Dedifferentiated amniotic fluid mesenchymal stem cell (primary cell): ENCODE results near the gene KCNIP4.
"Not testable (repeated sequence)": the region's sequence is repeated elsewhere in the genome, so short reads cannot be mapped to it uniquely, and the experiment has no call there.

Source experiments
- DNase-seq: peaks from one replicate; pipeline ENCODE4 v3.0.0-alpha.2; 2016; ENCODE audit errors: extremely low spot score

The KCNIP4 gene

DNA sequence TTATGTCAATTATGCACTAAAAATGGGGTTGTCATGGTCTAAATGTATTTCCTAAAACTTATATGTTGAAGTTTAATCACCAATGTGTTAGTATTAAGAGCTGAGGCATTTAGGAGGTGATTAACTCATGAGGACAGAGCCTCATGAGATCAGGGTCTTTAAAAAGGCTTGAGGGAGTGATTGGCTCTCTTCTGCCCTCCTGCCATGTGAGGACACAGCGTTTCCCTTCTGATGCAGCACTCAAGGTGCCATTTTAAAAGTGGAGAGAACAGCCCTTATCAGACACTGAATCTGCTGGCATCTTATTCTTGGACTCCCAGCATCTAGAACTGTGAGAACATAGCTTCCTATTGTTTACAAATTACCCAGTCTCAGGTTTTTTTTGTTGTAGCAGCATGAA, 581.7 kb downstream of the KCNIP4 start:
- DNase-seq, result no peak

DNA sequence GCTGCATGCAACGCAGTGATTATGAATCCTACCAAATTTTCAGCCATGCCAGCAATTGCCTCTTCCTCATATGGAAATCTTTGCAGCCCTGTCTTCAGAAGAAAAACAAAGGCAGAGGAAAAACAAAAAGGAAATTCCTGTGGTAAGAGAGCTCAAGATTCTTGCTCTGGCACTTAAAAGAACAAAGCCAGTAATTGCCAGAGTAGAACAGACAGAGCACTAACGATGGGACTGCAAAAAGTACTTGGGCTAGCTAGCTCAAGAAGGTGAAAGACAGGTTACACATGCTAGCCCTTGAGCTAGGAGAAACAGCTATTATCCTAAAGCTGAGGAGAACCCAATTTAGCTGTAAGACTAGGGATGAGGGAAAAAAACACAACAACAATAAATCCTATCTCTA, 582.3 kb downstream of the KCNIP4 start:
- no peak for DNase-seq

- DNase-seq, result no peak
Observed at GRCh38 chr4:21363701-21364100, 584.9 kb downstream of the KCNIP4 start.

- DNase-seq, result not testable (repeated sequence)
Observed at GRCh38 chr4:21352354-21352753, 596.2 kb downstream of the KCNIP4 start.

DNA sequence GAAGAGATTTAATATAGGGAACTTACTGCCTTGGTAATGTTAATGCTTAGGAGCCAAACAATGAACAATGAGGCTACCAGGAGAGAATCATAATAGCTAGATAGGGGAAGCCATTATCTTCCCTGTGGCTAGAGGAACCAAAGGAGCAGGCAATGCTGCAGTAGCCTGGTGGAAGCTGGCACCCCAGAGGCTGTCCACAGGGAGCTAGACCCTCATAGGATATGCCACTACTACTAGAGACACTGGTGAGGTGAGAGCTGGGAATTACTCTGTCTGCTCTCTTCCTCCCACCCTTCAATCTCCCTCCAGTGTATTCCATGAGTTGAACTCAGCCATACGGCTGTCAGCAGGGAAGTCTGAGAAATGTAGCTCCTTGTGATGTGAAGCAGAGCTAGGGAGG, 601.4 kb downstream of the KCNIP4 start:
- no peak for DNase-seq

- no peak for DNase-seq
Observed at GRCh38 chr4:21327976-21328700, 620.4 kb downstream of the KCNIP4 start.

GRCh38 chr4:21320034-21320433, 628.5 kb downstream of the KCNIP4 start:
- no peak for DNase-seq

- no peak for DNase-seq
Observed at GRCh38 chr4:21307709-21308108, 640.9 kb downstream of the KCNIP4 start.

GRCh38 chr4:21304540-21304887, 644.1 kb downstream of the KCNIP4 start:
- no peak for DNase-seq

DNA sequence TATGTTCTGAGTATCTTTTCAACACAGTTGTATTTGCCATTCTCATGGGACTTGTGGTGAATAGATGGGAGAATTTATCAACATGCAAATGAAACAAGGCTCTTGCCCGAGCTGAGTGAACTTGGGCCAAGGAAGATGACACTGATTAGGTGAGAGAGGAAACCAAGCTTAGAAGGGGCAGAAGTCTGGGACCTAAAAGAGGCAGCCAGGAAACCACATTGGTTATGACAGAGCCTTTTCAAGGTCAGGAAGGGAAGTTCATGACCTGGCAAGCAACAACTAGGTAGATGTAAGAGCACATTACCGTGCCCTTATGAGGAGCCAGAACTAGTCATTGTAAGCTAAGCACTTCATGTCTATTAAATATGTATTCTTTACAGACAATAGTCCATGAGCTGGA, 658.0 kb downstream of the KCNIP4 start:
- DNase-seq, result no peak

GRCh38 chr4:21276046-21276445, 672.5 kb downstream of the KCNIP4 start:
- no peak for DNase-seq

DNA sequence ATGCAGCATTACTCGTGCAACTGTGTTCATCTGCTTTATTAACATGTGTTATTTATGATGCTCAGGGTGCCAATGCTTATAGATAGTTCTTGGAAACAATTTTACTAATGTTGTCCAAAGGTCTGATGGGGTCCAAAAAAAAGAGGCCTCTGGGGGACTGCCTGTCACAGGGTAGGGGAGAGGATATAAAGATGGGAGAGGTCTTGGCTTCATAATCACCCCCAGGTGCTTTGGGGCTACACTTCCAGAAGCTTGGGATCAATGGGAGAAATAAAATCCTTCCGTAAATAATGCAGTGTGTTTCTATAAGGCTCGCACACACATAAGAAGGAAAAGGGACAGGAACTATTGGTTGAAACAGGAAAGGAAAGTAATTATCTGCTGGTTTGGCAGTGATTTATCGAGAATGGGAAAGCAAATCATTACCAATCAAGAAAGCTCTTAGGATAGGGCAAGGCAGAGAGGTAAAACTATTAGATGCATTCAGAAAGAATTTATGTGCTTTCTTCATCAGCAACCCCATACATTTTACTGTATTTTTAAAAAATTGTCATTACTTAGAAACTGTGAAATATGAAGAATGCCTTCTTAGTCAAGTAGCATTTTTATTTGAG, 677.0 kb downstream of the KCNIP4 start:
- no peak for DNase-seq

DNA sequence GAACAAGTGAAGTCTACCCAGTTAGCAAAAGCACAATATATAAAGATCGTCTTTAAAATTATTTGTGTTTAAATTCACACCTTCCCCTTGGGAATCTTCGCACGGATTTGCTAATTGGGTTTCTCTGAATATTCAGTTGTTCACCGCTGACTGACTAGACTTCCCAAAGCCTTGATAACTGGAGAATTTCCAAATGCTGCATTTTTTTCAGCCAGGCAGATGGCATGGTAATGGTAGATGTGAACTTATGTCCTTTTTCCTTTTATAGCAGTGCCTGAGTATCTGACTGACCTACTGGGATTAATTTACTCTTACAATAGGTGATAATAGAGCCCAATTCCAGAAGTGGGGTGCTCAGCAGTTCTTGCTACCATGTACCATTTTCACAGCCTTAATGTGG, 700.2 kb downstream of the KCNIP4 start:
- no peak for DNase-seq

- no peak for DNase-seq
Observed at GRCh38 chr4:21242163-21242562, 706.4 kb downstream of the KCNIP4 start.

DNA sequence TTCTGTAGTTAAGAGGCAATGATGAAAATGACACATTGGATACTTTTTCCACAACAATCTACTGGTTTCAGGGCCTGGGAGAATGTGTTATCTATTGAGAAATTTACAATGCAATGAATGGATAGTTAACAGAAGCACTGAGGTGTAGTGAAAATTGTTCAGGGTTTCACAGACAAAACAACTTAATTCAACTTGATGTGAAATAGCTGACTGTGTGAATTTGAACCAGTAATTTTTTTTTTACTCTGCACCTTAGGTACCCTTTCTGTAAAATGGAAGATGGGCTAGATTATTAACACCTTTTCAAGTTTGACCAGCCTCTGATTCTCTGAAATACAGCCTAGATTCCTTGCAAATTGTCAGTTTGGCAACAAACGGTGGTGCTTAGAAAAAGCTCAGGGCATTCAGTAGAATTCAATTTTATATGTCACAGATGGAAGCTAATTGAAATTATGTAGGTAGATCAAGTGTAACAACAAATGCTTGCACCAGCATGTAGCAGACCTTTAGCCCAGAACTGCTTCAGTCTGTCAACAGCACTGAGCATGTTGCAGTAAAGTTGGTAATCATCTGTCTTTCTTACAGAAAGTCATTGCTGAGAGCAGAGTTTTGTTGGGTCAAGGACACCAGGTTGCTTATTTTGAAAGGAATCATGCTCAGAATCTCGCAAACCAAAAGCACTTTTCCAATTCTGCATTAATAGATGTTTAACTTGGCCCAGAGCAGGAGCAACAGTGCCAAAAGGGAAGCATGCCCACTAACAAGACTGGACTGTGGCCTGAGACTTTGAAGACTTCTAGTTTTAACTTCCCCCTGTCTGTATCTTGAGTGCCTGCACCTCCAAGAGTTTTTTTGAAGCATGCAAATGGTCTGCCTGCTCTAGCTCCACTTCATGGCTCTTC, 721.7 kb downstream of the KCNIP4 start:
- DNase-seq, result no peak

GRCh38 chr4:21211846-21212245, 736.7 kb downstream of the KCNIP4 start:
- DNase-seq, result no peak

DNA sequence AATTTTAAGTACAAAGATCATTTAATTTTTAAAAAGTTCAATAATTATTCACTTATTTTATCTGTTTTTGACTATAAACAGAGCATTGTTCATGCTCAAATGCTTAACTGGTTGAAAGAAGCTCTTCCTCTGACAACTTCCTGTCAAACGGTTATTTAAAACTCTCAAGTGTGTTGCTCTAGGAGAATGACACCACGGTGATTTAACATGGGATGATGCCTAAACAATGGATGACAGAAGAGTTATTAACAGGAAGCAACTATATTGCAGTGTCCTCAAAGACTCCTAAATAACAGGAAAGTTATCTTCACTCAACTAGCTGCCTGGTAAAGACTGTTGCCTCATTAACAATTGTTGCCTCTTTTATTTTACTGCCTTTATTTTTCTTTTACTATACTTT, 738.7 kb downstream of the KCNIP4 start:
- DNase-seq, result no peak

DNA sequence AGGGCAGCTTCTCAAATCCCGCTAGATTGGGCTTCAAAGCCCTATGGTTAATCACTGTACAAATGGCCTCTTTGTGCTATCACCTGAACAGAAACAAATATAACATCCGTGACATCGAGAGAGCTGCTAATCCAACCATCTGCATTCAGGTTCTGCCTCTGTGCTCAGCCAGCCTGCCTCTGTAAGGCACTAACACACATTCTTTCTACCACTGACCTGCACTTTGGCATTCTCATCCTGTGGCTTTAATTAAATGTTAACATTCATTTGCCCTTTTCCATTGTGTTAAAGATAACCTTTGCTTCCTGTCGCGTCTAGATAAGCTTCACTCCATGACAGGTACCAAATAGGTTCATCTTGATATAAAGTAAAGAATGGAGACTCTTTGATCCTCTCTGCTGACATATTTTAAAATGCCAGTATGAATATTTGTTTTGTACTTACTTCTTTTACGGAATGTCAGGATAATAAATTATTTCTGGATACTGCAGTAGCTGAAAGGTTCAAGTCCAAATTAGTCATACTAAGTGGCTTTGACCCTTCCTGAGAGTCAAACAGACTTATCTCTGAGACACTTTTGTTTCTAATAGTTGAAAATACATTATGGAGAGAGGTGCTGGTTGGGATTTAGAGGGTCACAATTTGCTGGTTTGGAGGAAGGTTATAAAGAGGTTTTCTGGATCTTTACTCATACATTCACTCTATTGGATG, 742.6 kb downstream of the KCNIP4 start:
- no peak for DNase-seq

- DNase-seq, result no peak
Observed at GRCh38 chr4:21203416-21203815, 745.2 kb downstream of the KCNIP4 start.

DNA sequence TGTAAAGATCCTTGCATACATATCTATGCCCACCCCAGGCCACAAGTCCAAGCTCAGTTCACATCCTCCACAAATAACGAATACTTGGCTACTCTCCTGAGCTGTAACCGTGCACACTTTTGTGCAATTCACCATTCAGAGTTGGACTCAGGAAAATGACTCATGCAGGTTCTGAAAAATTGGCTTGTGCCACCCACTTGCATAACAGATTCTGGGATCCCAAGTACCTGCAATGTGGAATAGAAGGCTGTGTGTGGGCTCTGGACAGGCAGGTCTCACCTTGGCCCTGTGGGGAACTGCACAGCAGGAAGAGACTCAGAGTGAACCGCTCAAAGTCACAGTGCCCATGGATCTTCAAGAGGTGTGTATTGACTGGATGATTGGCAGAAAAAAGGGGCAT, 745.6 kb downstream of the KCNIP4 start:
- no peak for DNase-seq

DNA sequence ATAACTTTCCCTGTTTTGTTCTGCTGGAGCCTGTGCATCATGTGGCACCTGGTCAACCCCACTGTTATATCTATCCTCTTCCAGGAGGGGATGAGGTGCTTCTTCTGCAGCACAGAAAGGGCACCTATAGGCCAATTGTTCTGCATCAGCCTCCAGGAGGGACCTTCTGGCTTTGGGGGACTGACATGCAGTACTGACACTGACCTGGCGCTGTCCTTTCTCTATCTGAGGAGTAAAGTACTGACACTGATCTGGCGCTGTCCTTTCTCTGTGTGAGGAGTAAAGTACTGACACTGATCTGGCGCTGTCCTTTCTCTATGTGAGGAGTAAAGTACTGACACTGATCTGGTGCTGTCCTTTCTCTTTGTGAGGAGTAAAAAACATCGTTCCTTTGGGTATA, 749.9 kb downstream of the KCNIP4 start:
- DNase-seq, result no peak

GRCh38 chr4:21195682-21196081, 752.9 kb downstream of the KCNIP4 start:
- DNase-seq, result no peak
